Activated CD4-positive, alpha-beta T cell treated with anti-CD3 and anti-CD28 coated beads, Interleukin-2, amount 50 U/mL, for 4 hours (primary cell): ENCODE measurements around the gene DNAH3.
"Not testable (repeated sequence)": the region's sequence is repeated elsewhere in the genome, so short reads cannot be mapped to it uniquely, and the experiment has no call there.

Source experiments
- DNase-seq, 2 experiments: peaks; one replicate each; pipeline ENCODE4 v3.0.0-alpha.2; 2020

DNAH3 gene

GRCh38 chr16:20931066-20931600, 219.5 kb downstream of the DNAH3 start:
- DNase-seq = no peak

- no peak for DNase-seq
These were observed 220.3 kb downstream of the DNAH3 start for GRCh38 chr16:20930365-20930690.

- DNase-seq = not testable (repeated sequence)
These were observed 220.8 kb downstream of the DNAH3 start for GRCh38 chr16:20929676-20930364.

GRCh38 chr16:20928774-20929411, 221.8 kb downstream of the DNAH3 start:
- no peak for DNase-seq

GRCh38 chr16:20925751-20926150, 224.9 kb downstream of the DNAH3 start:
- DNase-seq = no peak

- no peak for DNase-seq
These were observed 226.8 kb downstream of the DNAH3 start for GRCh38 chr16:20923876-20924275.

- no peak for DNase-seq
These were observed 229.8 kb downstream of the DNAH3 start for GRCh38 chr16:20920799-20921198.

- no peak for DNase-seq
These were observed 230.6 kb downstream of the DNAH3 start for GRCh38 chr16:20920091-20920490.

- no peak for DNase-seq
These were observed 232.0 kb downstream of the DNAH3 start for GRCh38 chr16:20918486-20919239.

- DNase-seq = no peak
These were observed 233.7 kb downstream of the DNAH3 start for GRCh38 chr16:20916942-20917341.

GRCh38 chr16:20916289-20916688, 234.4 kb downstream of the DNAH3 start:
- DNase-seq = no peak

- no peak for DNase-seq
These were observed 239.3 kb downstream of the DNAH3 start for GRCh38 chr16:20911361-20911760.

- no peak for DNase-seq
These were observed 239.8 kb downstream of the DNAH3 start for GRCh38 chr16:20910781-20911321.

GRCh38 chr16:20906341-20907255, 244.0 kb downstream of the DNAH3 start:
- DNase-seq = no peak

- no peak for DNase-seq
These were observed 245.1 kb downstream of the DNAH3 start for GRCh38 chr16:20905576-20905975.

GRCh38 chr16:20904507-20905081, 246.1 kb downstream of the DNAH3 start:
- DNase-seq = no peak

GRCh38 chr16:20903899-20904506, 246.6 kb downstream of the DNAH3 start:
- no peak for DNase-seq

- no peak for DNase-seq
These were observed 247.3 kb downstream of the DNAH3 start for GRCh38 chr16:20903116-20903898.

- no peak for DNase-seq
These were observed 248.2 kb downstream of the DNAH3 start for GRCh38 chr16:20902426-20902825.

- no peak for DNase-seq
These were observed 249.1 kb downstream of the DNAH3 start for GRCh38 chr16:20901436-20902112.
